ENCODE results near the gene SPRTN.

The SPRTN gene

GRCh38 chr1:231376875-231377549 is 38.9 kb downstream of the SPRTN start:
- DNase-seq (ENCODE audit: low read depth in 2 of 2) = no peak

- no peak for DNase-seq (ENCODE audit: low read depth in 2 of 2)
Measured at GRCh38 chr1:231381729-231382128, 43.6 kb downstream of the SPRTN start.

- no peak for DNase-seq (ENCODE audit: low read depth in 2 of 2)
Measured at GRCh38 chr1:231382426-231382825, 44.3 kb downstream of the SPRTN start.

DNA sequence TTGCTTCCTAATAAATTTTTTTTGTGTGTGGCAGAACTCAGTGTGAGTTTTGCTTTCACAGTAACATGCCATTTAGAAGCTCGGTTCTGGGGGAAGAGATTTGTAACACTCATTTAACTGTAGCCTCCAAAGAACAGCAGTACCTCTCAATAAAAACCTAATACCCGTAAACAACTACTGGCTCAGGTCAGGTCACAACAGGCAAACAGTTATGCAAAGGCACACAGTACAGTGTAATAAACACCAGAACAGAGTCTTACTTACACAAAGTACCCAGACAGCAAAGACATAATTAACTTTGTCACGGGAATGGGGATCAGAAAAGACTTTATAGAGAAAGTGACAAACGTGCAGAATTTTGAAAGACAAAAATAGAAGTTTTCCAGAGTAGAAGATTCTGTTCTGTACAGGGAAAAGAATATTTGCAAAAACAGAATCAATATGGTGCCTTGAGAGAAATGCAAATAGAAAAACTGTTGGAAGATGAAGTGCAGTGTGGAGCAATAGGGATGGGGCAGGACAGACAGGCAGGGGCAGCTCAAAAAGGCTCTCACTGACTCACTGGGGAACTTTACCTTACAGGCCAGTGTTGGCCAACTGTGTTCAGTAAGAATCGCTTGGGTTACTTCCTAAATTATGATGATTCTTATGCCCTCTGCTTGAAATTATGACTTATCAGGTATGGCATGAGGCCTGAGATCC is 45.2 kb downstream of the SPRTN start:
- DNase-seq (ENCODE audit: low read depth in 2 of 2) = no peak

DNA sequence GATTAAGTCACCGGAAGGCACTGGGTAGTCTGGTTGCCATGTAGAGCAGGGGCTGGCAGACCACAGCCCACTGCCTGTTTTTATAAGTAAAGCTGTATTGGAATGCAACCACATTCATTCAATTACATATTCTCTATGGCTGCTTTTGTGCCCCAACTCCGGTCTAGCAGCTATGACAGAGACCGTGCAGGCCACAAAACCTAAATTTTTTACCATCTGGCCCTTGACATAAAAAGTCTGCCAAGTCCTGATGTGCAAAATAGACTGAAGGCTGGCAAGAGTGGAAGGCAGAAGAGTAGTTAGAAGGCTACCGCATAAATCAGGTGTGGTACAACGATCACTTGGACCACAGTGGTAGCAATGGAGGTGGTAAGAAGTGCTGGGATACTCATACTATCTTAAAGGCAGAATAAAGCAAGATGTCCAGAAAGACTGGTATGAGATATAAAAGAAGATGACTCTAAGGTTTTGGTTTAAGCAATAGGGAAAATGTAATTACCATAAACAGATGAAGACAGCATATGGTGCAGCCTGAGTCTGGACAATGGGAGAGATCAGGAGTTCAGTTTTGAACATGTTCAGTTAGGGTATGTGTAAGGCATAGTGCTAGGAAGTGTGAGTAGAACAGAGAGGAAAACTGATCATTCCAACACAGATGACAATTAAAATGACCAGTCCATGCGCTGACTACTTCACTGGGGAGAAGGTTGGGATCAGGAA is 46.8 kb downstream of the SPRTN start:
- DNase-seq (ENCODE audit: low read depth in 2 of 2) = no peak

- DNase-seq (ENCODE audit: low read depth in 2 of 2) = no peak
Measured at GRCh38 chr1:231385416-231385748, 47.3 kb downstream of the SPRTN start.

DNA sequence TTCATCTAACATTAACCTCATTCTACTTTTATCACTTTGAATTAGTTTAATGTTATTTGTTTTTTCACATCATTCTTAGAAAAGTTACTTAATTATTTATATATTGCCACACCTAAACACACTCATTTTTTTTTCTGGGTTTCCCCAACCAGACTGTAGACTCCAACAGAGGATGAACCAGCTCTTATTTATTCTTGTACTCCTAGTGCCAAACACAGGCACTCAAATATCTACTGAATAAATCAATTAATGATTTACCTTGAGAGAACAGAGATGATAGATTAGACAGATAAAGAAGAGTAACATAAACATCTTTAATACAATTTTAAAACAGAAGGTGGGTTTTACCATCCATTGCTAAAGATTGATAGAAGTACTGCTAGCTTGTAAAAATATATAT is 48.4 kb downstream of the SPRTN start:
- DNase-seq (ENCODE audit: low read depth in 2 of 2) = no peak

- DNase-seq (ENCODE audit: low read depth in 2 of 2) = no peak
Measured at GRCh38 chr1:231387770-231388669, 49.9 kb downstream of the SPRTN start.

- DNase-seq (ENCODE audit: low read depth in 2 of 2) = no peak
Measured at GRCh38 chr1:231390071-231390470, 52.0 kb downstream of the SPRTN start.

DNA sequence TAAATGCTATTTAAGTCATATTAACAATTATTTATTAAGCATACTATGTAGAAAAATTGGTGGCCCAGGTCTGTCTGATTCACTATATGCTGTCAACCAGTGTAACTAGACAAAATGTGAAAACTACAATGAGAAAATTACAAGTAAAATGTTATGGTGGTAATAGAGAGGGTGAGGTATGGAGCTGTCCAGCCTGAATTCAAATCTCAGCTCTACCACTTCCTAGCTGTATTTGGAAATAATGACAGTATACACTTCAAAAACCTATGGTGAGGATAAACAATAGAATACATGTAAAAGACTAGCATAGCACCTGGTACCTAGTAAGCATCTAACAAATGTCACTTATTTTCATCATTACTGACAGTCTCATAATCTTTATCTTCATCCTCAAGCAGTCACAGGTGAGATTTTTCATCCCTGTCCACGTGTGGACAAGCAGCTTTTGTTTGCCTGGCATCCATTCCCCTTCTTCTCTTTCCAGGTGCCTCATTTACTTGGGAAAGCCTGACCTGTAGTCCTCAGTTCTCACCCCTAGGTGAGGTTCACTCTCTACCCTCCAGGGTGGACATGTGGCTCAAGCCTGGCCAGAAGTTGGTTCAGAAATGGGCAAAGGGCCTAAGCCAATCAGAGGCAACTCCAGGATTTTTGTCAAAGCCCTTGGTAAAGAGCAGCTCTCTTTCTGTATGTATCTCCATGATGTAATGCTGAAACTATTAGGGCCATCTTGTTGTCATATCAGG is 54.5 kb downstream of the SPRTN start:
- DNase-seq (ENCODE audit: low read depth in 2 of 2) = no peak

DNA sequence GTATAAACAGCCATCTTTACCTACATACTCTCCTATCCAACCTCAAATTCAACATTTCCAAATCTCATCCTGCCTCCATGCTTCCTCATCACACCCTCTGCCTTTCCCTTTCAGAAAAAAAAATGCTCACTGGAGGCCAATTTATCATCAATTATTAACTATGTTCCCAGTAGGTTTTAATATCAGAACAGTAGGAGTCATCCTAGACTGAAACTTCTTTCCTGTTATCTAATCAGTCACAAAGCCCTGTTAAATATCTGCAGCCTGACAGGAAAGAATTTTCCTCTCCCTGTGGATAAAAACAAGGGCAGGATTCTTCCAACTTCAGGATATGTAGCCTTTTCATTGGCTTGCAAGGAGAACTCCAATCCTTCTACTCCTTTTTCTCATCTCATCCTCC is 55.6 kb downstream of the SPRTN start:
- no peak for DNase-seq (ENCODE audit: low read depth in 2 of 2)

DNA sequence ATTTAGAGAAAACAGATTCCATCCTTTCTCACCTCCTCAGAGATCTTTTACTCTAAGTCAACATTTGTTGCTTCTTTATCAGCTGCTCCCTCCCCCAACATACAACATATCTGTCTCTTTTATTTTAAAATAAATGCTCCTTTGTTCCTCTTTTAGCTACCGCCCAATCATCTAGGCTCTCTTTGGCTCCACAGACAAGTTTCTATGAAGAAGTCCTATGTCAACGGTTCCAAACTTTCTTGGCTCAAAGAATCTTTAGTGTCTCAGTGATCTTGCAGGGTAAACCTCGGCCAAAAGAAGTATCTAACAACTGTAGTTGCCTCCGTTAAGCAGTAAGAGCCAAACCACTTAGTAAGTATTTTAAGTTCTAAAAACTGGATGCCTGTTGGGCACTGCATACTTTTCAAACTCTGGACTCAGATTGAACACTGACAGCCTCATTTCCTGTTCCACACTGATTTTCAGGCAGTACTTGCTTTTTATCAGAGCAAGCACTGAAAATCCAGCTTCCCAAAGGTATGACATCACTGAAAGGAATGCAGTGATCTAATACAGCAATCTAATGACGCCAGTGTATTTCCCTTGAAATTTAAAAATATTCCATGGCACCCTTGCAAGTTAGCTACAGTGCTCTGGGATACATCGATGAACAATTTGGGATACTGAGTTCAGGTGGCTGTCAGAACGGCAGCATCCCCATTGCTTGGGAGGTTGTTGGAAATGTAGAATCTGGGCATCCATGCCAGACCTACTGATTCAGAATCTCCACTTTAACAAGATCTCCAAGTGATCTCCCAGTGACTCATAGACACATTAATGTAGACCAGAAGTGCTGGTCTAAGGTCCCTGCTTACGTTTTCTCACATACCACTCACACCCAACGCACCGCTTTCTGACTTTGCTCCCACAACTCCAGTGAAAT is 57.2 kb downstream of the SPRTN start:
- no peak for DNase-seq (ENCODE audit: low read depth in 2 of 2)

GRCh38 chr1:231395998-231396390 is 57.9 kb downstream of the SPRTN start:
- no peak for DNase-seq (ENCODE audit: low read depth in 2 of 2)

DNA sequence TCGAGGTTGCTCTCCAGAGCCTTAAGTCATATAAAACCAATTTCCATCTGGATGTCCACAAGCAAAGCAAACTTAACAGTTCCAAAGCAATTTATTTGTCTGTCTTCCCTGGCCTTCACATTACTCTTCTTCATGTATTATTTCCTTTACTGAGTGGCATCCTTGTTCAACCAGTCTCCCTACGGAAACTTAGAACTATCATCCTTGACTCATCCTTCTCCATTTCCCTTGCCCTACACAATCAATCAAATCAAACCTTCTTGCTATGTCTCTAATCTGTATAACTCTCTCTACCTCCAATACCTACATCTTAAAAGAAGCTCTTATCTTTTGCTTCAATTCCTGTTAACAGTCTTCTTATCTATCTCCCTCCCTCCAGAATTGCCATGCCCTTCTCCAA is 58.5 kb downstream of the SPRTN start:
- DNase-seq (ENCODE audit: low read depth in 2 of 2) = no peak

- DNase-seq (ENCODE audit: low read depth in 2 of 2) = no peak
Measured at GRCh38 chr1:231397886-231398671, 60.0 kb downstream of the SPRTN start.

DNA sequence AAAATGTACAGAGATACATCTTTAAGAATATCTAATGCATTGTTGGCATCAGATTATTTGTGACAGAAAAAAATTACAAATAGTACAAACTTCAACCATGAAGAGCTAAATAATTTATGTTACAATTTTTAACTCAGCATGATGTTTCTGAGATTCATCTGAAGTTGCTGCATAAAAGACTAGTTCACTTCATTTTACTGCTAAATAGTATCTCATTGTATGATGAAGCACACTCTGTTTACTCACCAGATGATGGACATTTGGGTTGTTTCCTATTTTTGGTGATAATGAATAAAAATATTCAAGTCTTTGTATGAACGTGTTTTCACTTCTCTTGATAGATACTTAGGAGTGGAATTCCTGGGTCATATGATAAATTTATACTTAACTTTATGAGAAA is 63.4 kb downstream of the SPRTN start:
- no peak for DNase-seq (ENCODE audit: low read depth in 2 of 2)

DNA sequence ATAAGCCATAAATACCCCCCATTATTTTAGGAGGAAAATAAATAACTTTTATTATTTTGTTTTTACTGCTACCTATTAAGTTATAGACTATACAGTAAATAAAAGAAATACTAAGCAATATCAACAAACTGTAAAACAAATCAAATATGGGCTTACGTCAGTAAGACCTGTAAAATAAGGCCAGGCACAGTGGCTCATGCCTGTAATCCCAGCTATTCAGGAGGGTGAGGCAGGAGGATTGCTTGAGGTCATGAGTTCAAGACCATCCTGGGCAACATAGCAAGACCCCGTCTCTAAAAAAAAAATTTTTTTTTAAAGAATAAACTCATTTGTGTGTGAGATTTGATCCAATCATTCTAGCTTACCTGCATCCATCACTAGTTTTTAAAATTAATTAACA is 66.2 kb downstream of the SPRTN start:
- DNase-seq (ENCODE audit: low read depth in 2 of 2) = no peak

Measured in stimulated activated CD8-positive, alpha-beta memory T cell treated with anti-CD3 and anti-CD28 coated beads, Interleukin-7, amount 100 ng/mL, for 1 hour (primary cell).